ENCODE results near the gene UACA.
"Not testable (repeated sequence)": the region's sequence is repeated elsewhere in the genome, so short reads cannot be mapped to it uniquely, and the experiment has no call there.

UACA gene

DNA sequence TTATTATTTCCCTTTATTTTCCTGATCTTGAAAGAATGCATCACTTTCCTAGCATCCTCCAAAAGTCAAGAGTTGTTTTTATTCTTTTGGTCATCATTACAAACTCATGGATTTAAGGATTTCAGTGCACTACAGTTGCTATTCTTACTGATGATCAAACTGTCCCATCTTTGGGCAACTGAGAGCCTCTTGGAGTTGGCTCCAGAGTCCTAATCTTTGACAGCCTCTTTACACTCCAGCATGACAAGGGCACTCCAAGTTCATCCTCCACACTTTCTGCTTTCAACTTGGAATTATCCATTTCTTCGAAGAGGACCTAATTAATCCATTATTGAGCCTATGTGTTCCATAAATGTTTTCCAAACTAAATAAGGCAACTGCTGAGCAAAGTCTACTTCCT lies 5.7 kb downstream of the UACA start:
- DNase-seq = no peak
- in situ Hi-C loops (cut with MboI; ENCODE audit: low pct_unique_long_range_greater_than_20kb, low sequenced_read_pairs) = no loop called here

GRCh38 chr15:70754862-70755261 lies 8.5 kb downstream of the UACA start:
- in situ Hi-C loops (cut with MboI; ENCODE audit: low pct_unique_long_range_greater_than_20kb, low sequenced_read_pairs) = no loop called here

DNA sequence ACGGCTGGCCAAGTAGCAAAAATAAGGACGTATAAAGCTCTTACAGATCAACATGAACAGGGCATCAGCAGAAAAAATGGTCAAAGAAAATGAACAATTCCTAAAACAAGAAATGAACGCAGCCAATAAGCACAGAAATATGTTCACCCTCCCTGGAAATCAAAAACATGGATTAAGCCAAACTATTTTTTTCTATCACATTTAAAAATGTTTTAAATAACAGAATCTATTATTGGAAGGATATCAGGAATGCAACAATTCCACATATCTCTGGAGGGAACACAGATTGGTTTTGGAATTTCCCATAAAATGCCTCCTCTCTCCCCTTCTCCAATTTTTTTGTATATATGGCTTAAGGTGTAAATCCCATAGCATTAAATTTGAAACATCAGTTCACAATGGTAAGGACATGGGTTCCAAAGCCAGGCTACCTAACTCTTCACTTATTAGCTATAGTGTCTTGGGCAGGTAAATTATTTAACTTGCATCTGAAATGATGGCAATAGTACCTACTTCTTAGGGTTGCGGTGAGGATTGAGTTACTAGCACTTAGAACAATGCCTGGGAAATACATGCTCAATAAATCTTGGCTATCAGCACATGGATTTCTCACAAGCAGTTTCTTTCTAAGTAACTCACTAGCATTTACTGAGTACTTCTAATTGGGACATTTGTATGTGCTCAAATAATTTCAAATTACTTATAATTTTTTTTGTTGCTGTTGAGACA lies 10.1 kb downstream of the UACA start:
- DNase-seq = no peak
- in situ Hi-C loops (cut with MboI; ENCODE audit: low pct_unique_long_range_greater_than_20kb, low sequenced_read_pairs) = no loop called here

More at GRCh38 chr15:70754862-70755261, 8.5 kb downstream of the UACA start:
- DNase-seq = no peak

DNA sequence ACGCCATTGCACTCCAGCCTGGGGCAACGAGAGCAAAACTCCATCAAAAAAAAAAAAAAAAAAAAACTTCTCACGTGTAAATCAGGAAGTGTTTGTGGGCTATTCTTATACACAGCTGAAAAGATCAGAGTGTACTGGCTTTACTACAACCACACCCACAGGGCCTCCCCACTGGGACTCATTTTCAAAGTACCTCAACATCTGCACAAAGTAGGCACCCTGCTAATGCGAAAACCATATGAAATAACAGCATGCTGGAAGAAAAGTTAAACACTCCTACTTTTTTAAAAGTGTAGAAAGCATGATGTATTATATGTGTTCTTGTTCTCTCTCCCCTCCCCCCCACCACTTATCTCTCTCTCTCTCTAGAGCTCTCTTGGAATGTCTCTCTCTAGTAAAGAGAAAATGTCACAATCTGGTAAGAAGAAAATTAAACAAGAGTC lies 11.1 kb downstream of the UACA start:
- in situ Hi-C loops (cut with MboI; ENCODE audit: low pct_unique_long_range_greater_than_20kb, low sequenced_read_pairs) = no loop called here
- no peak for DNase-seq

DNA sequence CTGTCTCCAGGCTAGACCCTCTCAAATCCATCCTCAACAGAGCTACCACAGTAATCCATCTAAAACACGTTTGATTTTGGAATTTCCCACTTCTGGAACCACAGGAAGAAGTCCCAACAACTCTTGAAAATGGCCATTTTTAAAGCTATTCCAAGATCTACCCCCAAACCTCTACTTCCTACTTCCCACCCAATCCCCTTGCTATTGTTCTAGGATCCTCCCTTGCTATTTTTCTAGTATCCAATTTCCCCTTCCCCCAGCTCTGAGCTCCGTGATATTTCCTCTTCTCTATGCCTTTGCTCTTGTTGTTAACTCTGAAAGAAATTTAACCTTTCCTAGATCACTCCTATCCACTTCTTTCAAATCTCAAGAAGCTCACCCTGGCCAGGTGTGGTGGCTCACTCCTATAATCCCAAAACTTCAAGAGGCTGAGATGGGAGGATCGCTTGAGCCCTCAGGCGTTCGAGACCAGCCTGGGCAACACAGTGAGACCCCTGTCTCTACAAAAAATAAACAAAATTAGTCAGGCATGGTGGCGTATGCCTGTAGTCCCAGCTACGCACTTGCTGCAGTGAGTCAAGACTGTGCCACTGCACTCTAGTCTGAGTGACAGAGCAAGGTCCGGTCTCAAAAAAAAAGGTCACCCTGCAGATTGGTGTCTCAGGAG lies 13.0 kb downstream of the UACA start:
- no peak for DNase-seq
- in situ Hi-C loops (cut with MboI; ENCODE audit: low pct_unique_long_range_greater_than_20kb, low sequenced_read_pairs) = no loop called here

GRCh38 chr15:70748281-70748747 lies 15.0 kb downstream of the UACA start:
- DNase-seq = no peak
- in situ Hi-C loops (cut with MboI; ENCODE audit: low pct_unique_long_range_greater_than_20kb, low sequenced_read_pairs) = no loop called here

DNA sequence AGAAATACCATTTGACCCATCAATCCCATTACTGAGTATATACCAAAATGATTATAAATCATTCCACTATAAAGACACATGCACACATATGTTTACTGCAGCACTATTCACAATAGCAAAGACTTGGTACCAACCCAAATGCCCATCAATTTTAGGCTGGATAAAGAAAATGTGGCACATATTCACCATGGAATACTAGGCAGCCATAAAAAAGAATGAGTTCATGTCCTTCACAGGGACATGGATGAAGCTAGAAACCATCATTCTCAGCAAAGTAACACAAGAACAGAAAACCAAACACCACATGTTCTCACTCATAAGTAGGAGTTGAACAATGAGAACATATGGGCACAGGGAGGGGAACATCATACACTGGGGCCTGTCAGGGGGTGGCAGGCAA lies 16.8 kb downstream of the UACA start:
- in situ Hi-C loops (cut with MboI; ENCODE audit: low pct_unique_long_range_greater_than_20kb, low sequenced_read_pairs); DNase-seq: not testable (repeated sequence)

- DNase-seq = no peak
- in situ Hi-C loops (cut with MboI; ENCODE audit: low pct_unique_long_range_greater_than_20kb, low sequenced_read_pairs) = no loop called here
Observed at GRCh38 chr15:70742928-70743327, 20.4 kb downstream of the UACA start.

GRCh38 chr15:70741677-70742293 lies 21.6 kb downstream of the UACA start:
- in situ Hi-C loops (cut with MboI; ENCODE audit: low pct_unique_long_range_greater_than_20kb, low sequenced_read_pairs) = no loop called here
- peak; percentile 43 for DNase-seq

GRCh38 chr15:70741107-70741531 lies 22.2 kb downstream of the UACA start:
- in situ Hi-C loops (cut with MboI; ENCODE audit: low pct_unique_long_range_greater_than_20kb, low sequenced_read_pairs) = no loop called here
- peak; percentile 32 for DNase-seq

DNA sequence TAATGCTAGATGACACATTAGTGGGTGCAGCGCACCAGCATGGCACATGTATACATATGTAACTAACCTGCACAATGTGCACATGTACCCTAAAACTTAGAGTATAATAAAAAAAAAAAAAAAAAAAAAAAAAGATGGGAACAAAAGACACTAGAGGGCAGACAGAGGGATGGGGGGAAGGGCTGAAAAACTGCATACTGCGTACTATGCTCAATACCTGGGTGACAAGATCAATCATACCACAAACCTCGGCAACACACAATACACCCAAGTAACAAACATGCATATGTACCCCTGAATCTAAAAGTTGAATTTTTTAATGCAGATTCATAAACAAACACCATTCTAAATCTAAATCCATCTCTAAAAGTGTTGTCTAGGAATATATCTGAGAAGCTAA lies 28.3 kb downstream of the UACA start:
- DNase-seq; in situ Hi-C loops (cut with MboI; ENCODE audit: low pct_unique_long_range_greater_than_20kb, low sequenced_read_pairs): not testable (repeated sequence)

DNA sequence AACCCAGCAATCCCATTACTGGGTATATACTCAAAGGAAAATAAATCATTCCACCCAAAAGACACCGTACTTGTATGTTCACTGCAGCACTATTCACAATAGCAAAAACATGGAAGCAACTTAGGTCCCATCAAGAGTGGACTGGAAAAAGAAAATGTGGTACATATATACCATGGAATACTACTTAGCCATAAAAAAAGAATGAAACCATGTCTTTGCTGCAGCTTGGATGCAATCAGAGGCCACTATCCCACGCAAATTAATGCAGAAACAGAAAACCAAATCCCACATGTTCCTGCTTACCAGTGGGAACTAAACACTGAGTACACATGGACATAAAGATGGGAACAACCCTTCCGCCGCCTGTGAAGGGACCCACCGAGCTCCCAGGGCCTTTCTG lies 34.2 kb downstream of the UACA start:
- in situ Hi-C loops (cut with MboI; ENCODE audit: low pct_unique_long_range_greater_than_20kb, low sequenced_read_pairs) = no loop called here
- DNase-seq = no peak

GRCh38 chr15:70726753-70727152 lies 36.6 kb downstream of the UACA start:
- in situ Hi-C loops (cut with MboI; ENCODE audit: low pct_unique_long_range_greater_than_20kb, low sequenced_read_pairs) = no loop called here
- DNase-seq = no peak

- in situ Hi-C loops (cut with MboI; ENCODE audit: low pct_unique_long_range_greater_than_20kb, low sequenced_read_pairs) = no loop called here
- no peak for DNase-seq
Observed at GRCh38 chr15:70723927-70724326, 39.4 kb downstream of the UACA start.

DNA sequence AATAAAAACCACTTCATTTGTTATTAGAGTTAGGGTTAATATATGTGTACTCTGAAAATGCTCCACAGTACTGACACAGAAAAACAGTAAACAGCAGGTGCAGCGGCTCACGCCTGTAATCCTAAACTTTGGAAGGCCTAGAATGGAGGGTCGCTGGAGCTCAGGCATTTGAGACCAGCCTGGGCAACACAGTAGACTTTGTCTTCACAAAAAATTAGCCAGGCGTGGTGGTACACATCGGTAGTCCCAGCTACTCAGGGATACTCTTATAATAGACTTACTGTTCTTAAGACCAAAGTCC lies 40.3 kb downstream of the UACA start:
- in situ Hi-C loops (cut with MboI; ENCODE audit: low pct_unique_long_range_greater_than_20kb, low sequenced_read_pairs) = no loop called here

GRCh38 chr15:70722266-70723121 lies 40.9 kb downstream of the UACA start:
- DNase-seq = peak; percentile 62
- in situ Hi-C loops (cut with MboI; ENCODE audit: low pct_unique_long_range_greater_than_20kb, low sequenced_read_pairs) = no loop called here

More for the DNA sequence above, 40.3 kb downstream of the UACA start:
- no peak for DNase-seq

- no peak for DNase-seq
- in situ Hi-C loops (cut with MboI; ENCODE audit: low pct_unique_long_range_greater_than_20kb, low sequenced_read_pairs) = no loop called here
Observed at GRCh38 chr15:70720228-70721016, 42.9 kb downstream of the UACA start.

DNA sequence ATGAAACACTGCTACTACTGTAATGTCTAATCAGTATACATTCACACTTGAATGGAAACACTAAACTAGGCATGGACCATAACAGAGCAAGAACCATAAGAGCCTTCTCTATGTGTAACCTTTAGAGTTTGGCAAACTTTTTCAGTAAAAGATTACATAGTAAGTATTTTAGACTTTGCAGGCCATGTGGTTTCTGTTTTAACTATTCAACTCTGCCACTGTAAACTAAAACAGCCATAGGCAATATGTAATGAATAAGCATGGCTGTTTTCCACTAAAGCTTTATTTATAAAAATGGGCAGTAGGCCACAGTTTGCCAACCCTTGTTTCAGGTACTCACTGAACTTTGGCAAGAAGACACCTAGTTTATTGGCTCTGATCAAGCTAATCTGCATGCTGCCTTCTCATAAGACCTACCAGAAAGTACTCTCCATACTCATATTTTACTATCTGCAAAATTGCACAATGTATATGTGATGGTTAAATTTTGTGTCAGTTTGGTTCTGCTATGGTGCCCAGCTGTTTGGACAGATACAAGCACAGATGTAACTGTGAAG lies 46.0 kb downstream of the UACA start:
- in situ Hi-C loops (cut with MboI; ENCODE audit: low pct_unique_long_range_greater_than_20kb, low sequenced_read_pairs) = no loop called here
- no peak for DNase-seq
